ENCODE results near the gene NHP2. TPM values are rescaled to one million over a fixed set of nuclear protein-coding genes. Genes with fewer than 3 reads are reported as not detected.

The NHP2 gene
- total RNA-seq, 4 donors from 2014 or later: 49.5 to 75.9 (median 62.0) TPM

- H3K36me3 ChIP-seq: no peaks in the 10 kb centered on the region
- peak; percentile 71 to 84 (median 76) for DNase-seq
- H3K27me3 ChIP-seq: peaks cover 0 to 13% of the 10 kb centered on the region in 2 donors
- H3K27ac ChIP-seq: peak within 1 kb of the TSS in 3 of 4 donors; percentile 5 to 82 (median 10)
- H3K4me1 ChIP-seq: peaks cover 0 to 34% (median 24%) of the 10 kb centered on the region in 4 donors
- no peaks in the 10 kb centered on the region for H3K9me3 ChIP-seq
- TF ChIP-seq POLR2A (IDR thresholded peaks at IDR 0.05) (no peak), CTCF (IDR thresholded peaks at IDR 0.05) (no peak)
- peak within 1 kb of the TSS; percentile 40 to 63 (median 54) for H3K4me3 ChIP-seq
Measured at GRCh38 chr5:178113141-178113787, 40.4 kb downstream of the NHP2 start, which contains the start of gene N4BP3. Gene N4BP3 (plus strand): TSS chr5:178113532. CDS start chr5:178119584, 6,052 bp downstream.

- no peak overlapping the region for H3K4me3 ChIP-seq
- H3K9me3 ChIP-seq: no peaks in the 10 kb centered on the region
- DNase-seq: no peak
- H3K4me1 ChIP-seq: peaks cover 0 to 34% (median 19%) of the 10 kb centered on the region in 4 donors
- peaks cover 0 to 13% of the 10 kb centered on the region in 2 donors for H3K27me3 ChIP-seq
- H3K27ac ChIP-seq: no peak overlapping the region
- TF ChIP-seq CTCF (IDR thresholded peaks at IDR 0.05) (no peak), POLR2A (IDR thresholded peaks at IDR 0.05) (no peak)
- H3K36me3 ChIP-seq: no peaks in the 10 kb centered on the region
Measured at GRCh38 chr5:178112545-178112944, 41.1 kb downstream of the NHP2 start.

- H3K36me3 ChIP-seq: no peaks in the 10 kb centered on the region
- no peak overlapping the region for H3K4me3 ChIP-seq
- DNase-seq: no peak
- H3K27me3 ChIP-seq: peaks cover 0 to 13% of the 10 kb centered on the region in 2 donors
- no peaks in the 10 kb centered on the region for H3K9me3 ChIP-seq
- no peak for TF ChIP-seq POLR2A (IDR thresholded peaks at IDR 0.05)
- TF ChIP-seq CTCF (IDR thresholded peaks at IDR 0.05): no peak
- H3K27ac ChIP-seq: no peak overlapping the region
- H3K4me1 ChIP-seq: peaks cover 0 to 34% (median 14%) of the 10 kb centered on the region in 4 donors
Measured at GRCh38 chr5:178111925-178112324, 41.8 kb downstream of the NHP2 start.

GRCh38 chr5:178110511-178110910 lies 43.2 kb downstream of the NHP2 start:
- Histone ChIP-seq H3K9me3 (no peaks in the 10 kb centered on the region), H3K27ac (no peak overlapping the region), H3K4me3 (no peak overlapping the region), H3K4me1 (peaks cover 0 to 24% (median 9%) of the 10 kb centered on the region in 4 donors), H3K36me3 (no peaks in the 10 kb centered on the region), H3K27me3 (peaks cover 0 to 12% of the 10 kb centered on the region in 2 donors)
- no peak for DNase-seq
- TF ChIP-seq CTCF (IDR thresholded peaks at IDR 0.05) (no peak), POLR2A (IDR thresholded peaks at IDR 0.05) (no peak)

GRCh38 chr5:178108966-178109365 lies 44.7 kb downstream of the NHP2 start:
- Histone ChIP-seq H3K4me3 (no peak overlapping the region), H3K9me3 (no peaks in the 10 kb centered on the region), H3K27me3 (no peaks in the 10 kb centered on the region), H3K36me3 (no peaks in the 10 kb centered on the region), H3K27ac (no peak overlapping the region), H3K4me1 (peaks cover 0 to 16% (median 2%) of the 10 kb centered on the region in 4 donors)
- TF ChIP-seq CTCF (IDR thresholded peaks at IDR 0.05) (no peak), POLR2A (IDR thresholded peaks at IDR 0.05) (no peak)
- peak in 2 of 3 donors; percentile 65 to 67 for DNase-seq

Measured in Peyer's patch (tissue), 4 donors.